PC-9 (cell line): ENCODE measurements around the gene ULBP3.

Source experiments
- CTCF ChIP-seq: fragments of 200-600 bp; sonication (generic); conservative IDR thresholded peaks from 2 replicates; pipeline ENCODE4 v1.6.1; 2017; ENCODE audit warnings: mixed run types, antibody characterized with exemption, mild to moderate bottlenecking, moderate library complexity
- EZH2 ChIP-seq: fragments of 200-600 bp; sonication (generic); IDR thresholded peaks from 2 replicates; pipeline ENCODE4 v1.8.0; 2017; ENCODE audit warnings: antibody characterized with exemption, low read depth

GRCh38 chr6:150078788-150079187 is 9.9 kb upstream of the ULBP3 start:
- TF ChIP-seq EZH2 (no peak), CTCF (no peak)
